ENCODE data around the gene PTEN.

Gene PTEN

GRCh38 chr10:87987206-87987605, 123.8 kb downstream of the PTEN start:
- TF ChIP-seq POLR2AphosphoS5 (IDR thresholded peaks at IDR 0.05; ENCODE audit: low read depth, low read length): no peak
- TF ChIP-seq SIN3A (IDR thresholded peaks at IDR 0.05; ENCODE audit: borderline replicate concordance, insufficient read depth, low read length): no peak
- no peak for TF ChIP-seq FOXP2 (optimal IDR thresholded peaks at IDR 0.05; ENCODE audit: borderline replicate concordance, extremely low read depth, extremely low read length, insufficient read depth)
- TF ChIP-seq REST (IDR thresholded peaks at IDR 0.05; ENCODE audit: insufficient read depth in 1 of 2, low read depth in 2 of 2, low read length in 2 of 2): no peak
- TF ChIP-seq TAF1 (IDR thresholded peaks at IDR 0.05; ENCODE audit: borderline replicate concordance, insufficient read depth, low read length): no peak

GRCh38 chr10:87991946-87992345, 128.5 kb downstream of the PTEN start:
- TF ChIP-seq TAF1 (IDR thresholded peaks at IDR 0.05; ENCODE audit: borderline replicate concordance, insufficient read depth, low read length): no peak
- no peak for TF ChIP-seq REST (IDR thresholded peaks at IDR 0.05; ENCODE audit: insufficient read depth in 1 of 2, low read depth in 2 of 2, low read length in 2 of 2)

- TF ChIP-seq FOXP2 (optimal IDR thresholded peaks at IDR 0.05; ENCODE audit: borderline replicate concordance, extremely low read depth, extremely low read length, insufficient read depth) (no peak), REST (IDR thresholded peaks at IDR 0.05; ENCODE audit: insufficient read depth in 1 of 2, low read depth in 2 of 2, low read length in 2 of 2) (no peak), SIN3A (IDR thresholded peaks at IDR 0.05; ENCODE audit: borderline replicate concordance, insufficient read depth, low read length) (no peak), TAF1 (IDR thresholded peaks at IDR 0.05; ENCODE audit: borderline replicate concordance, insufficient read depth, low read length) (no peak), POLR2AphosphoS5 (IDR thresholded peaks at IDR 0.05; ENCODE audit: low read depth, low read length) (no peak)
These were observed 141.0 kb downstream of the PTEN start for GRCh38 chr10:88004451-88004850.

- TF ChIP-seq SIN3A (IDR thresholded peaks at IDR 0.05; ENCODE audit: borderline replicate concordance, insufficient read depth, low read length) (no peak), FOXP2 (optimal IDR thresholded peaks at IDR 0.05; ENCODE audit: borderline replicate concordance, extremely low read depth, extremely low read length, insufficient read depth) (no peak), POLR2AphosphoS5 (IDR thresholded peaks at IDR 0.05; ENCODE audit: low read depth, low read length) (no peak), TAF1 (IDR thresholded peaks at IDR 0.05; ENCODE audit: borderline replicate concordance, insufficient read depth, low read length) (no peak), REST (IDR thresholded peaks at IDR 0.05; ENCODE audit: insufficient read depth in 1 of 2, low read depth in 2 of 2, low read length in 2 of 2) (no peak)
These were observed 142.8 kb downstream of the PTEN start for GRCh38 chr10:88006261-88006660.

- TF ChIP-seq TAF1 (IDR thresholded peaks at IDR 0.05; ENCODE audit: borderline replicate concordance, insufficient read depth, low read length) (no peak), SIN3A (IDR thresholded peaks at IDR 0.05; ENCODE audit: borderline replicate concordance, insufficient read depth, low read length) (no peak), REST (IDR thresholded peaks at IDR 0.05; ENCODE audit: insufficient read depth in 1 of 2, low read depth in 2 of 2, low read length in 2 of 2) (no peak), FOXP2 (optimal IDR thresholded peaks at IDR 0.05; ENCODE audit: borderline replicate concordance, extremely low read depth, extremely low read length, insufficient read depth) (no peak), POLR2AphosphoS5 (IDR thresholded peaks at IDR 0.05; ENCODE audit: low read depth, low read length) (no peak)
These were observed 145.5 kb downstream of the PTEN start for GRCh38 chr10:88008866-88009470.
